GM12873 (cell line): ENCODE data around the gene SRCIN1.

ENCODE experiments used
- TF ChIP-seq, protein P1 (sequence below): IDR thresholded peaks from 2 replicates; pipeline ENCODE4 v1.5.1; 2012; ENCODE audit warnings: low read depth, mild to moderate bottlenecking, moderate library complexity, low read length, control low read depth; ENCODE audit not compliant: insufficient read depth; ENCODE audit errors: missing control alignments

SRCIN1 gene

DNA sequence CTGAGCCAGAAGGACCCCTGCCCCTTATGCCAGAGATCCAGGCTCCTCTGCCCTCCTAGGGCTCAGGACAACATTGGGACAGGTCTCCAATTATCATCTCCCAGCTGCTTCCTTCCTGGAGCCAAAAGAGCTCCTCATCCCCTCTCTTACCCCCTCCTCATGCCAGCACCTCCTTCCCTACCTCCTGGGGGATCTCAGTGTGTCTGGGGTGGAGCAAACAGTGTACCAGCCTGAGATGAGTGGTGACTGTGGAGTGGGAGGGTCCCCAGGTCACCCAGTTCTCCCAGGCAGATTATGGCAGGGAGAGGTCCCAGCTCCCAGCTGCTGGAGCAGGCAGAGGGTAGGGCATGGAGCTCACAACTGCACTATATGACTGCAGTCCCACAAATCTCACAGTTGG, 23.7 kb downstream of the SRCIN1 start:
- TF ChIP-seq, protein P1, sequence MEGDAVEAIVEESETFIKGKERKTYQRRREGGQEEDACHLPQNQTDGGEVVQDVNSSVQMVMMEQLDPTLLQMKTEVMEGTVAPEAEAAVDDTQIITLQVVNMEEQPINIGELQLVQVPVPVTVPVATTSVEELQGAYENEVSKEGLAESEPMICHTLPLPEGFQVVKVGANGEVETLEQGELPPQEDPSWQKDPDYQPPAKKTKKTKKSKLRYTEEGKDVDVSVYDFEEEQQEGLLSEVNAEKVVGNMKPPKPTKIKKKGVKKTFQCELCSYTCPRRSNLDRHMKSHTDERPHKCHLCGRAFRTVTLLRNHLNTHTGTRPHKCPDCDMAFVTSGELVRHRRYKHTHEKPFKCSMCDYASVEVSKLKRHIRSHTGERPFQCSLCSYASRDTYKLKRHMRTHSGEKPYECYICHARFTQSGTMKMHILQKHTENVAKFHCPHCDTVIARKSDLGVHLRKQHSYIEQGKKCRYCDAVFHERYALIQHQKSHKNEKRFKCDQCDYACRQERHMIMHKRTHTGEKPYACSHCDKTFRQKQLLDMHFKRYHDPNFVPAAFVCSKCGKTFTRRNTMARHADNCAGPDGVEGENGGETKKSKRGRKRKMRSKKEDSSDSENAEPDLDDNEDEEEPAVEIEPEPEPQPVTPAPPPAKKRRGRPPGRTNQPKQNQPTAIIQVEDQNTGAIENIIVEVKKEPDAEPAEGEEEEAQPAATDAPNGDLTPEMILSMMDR: no peak

DNA sequence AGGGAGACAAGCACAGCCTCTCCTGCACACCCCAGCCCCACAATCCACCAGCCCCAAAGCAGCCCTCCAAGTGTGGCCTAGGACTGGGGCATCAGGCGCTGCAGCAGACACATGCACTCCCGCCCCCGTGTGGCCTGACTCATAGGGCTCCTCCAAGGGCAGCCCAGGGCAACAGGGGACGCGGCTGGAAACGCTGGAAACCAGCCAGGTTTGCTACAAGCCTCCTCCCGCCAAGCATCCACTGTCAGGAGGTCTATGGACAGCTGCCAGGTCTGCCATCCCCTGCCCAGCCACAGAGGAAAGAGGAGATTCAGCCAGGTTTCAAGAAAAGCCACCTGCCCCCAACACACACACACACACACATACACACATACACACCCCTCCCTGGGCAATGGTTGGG, 25.8 kb downstream of the SRCIN1 start:
- TF ChIP-seq, protein P1: peak; percentile 30

DNA sequence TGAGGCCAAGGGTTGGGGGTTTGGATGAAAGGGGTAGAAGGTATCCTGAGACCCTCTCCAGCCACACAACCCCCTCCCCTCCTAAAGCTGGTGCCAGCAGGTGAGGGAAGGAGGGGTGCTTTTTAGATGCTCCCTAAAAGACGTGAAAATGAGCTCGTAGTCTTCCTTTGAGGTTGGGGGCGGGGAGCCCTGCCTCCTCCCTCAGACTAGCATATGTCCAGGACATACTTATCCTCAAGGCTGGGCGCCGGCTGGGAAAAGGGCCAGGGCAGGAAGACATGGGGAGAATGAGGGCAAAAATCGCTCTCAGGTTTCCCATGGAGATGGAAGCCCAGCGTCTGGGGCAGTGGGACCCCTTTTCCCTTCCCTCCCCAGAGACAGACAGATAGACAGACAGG, 26.7 kb downstream of the SRCIN1 start:
- TF ChIP-seq, protein P1: no peak

DNA sequence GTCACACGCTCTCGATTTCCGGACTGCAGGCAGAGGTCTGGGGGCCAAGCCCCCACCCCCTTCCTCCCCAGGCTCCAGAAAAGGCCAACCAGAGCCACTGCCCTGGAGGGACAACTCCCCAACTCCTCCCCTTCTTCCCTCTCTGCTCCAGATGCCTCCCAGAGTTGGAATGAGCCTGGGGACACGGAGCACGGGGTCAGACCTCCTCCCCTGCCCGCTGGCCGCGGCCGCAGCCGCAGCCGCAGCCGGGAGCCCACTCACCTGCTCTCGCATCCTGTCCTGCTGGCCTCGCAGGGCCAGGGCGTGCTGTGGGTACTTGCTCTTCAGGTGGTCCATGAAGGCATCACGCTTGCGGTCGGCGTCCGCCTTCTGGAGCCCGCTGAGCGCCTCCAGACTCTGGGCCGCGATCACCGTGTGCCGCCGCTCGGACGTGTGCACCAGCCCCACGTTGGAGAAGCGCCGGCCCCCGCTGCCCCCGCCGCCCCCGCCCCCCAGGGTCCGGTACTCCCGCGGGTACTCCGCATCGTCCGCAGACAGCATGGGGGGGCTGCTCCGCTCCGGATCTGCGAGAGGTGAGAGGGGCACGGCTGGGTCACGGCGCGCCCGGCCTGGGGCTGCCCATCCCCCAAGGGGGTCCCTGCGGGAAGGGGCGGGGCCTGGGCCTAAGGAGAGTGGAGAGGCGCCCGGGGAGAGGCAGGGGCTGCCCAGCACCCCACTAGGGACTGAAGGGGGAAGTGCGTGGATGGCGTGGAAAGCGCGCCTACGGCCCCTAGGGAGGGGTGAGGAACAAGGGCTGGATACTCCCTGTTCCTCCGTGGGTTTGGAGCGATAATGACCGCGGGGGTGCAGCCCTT, 27.3 kb downstream of the SRCIN1 start:
- TF ChIP-seq, protein P1: no peak

DNA sequence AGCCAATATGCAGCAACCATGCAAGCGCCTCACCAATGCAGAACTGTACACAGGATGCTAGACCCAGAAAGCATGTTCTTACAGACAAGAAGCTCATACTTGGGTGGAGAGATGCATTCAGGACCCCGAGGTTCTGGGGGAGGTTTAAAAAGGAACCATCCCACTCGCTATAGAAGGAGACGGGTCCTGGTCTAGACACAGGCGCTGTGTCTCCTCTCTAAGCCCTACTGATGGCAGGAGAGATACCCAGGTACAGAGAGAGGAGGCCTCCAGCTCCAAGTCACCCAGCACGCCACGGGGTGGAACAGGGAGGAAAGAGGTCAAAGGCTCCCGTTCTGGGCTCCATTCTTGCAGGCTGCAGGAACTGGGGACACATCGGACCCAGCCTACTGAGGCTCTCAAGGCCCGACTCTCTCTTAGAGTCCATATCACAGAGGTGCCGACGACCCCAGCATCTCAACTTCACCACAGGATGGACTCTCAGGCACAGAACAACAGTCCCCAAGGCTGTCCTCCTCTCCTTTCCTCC, 28.0 kb downstream of the SRCIN1 start:
- TF ChIP-seq, protein P1: no peak

DNA sequence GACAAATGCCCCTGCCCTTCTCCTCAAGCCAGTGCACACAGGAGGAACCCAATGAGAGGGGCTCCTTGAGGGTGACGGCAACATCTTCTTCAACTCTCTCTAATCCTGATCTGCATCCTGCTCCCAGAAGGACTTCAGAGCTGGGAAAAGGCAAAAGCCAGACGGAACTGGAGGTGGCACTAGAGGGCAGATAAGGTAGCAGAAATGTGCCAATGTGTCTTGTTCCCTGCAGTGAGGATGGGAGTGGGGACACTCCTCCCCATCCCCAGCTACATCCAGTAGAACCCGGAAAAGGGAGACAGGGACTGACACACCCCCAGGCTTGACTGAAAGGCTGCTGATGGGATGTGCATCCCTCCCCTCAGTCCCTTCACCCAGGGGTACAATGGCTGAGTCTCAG, 28.5 kb downstream of the SRCIN1 start:
- TF ChIP-seq, protein P1: no peak

DNA sequence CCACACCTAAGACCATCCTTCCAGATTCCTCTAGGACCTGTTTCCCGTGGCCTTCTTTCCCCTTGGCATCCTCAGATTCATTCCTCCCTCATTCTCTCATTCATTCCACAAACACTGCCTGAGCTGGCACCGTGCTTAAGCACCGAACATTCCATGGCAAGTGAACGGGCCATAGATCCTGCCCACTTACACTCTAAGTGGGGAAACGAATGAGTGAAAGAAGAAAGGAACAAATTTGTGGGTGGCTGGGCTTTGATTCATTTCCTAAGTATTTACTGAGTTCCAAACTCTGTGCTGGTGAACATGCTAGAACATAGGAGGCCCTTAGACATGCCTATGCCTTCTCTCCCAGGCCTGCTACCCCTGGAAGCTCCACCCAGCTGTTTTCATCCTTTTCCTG, 30.0 kb downstream of the SRCIN1 start:
- TF ChIP-seq, protein P1: no peak
